Measurements from ENCODE around the gene ENPP6. TPM values are rescaled to one million over a fixed set of nuclear protein-coding genes. Genes with fewer than 3 reads are reported as not detected.

Gene ENPP6
- total RNA-seq (ENCODE audit: unreplicated experiment): not detected
- long read RNA-seq: 0 reads

GRCh38 chr4:184217634-184218033, at the start of gene ENPP6:
Gene ENPP6, minus strand, starts transcription at chr4:184217873. Its CDS starts 54 bp downstream, at chr4:184217819.
- Mint-ChIP-seq H3K9me3 (ENCODE audit: unreplicated experiment) (no peaks in the 10 kb centered on the region), H3K4me1 (ENCODE audit: low read depth, unreplicated experiment) (peaks cover 2% of the 10 kb centered on the region), H3K27ac (ENCODE audit: unreplicated experiment) (no peak within 1 kb of the TSS), H3K36me3 (ENCODE audit: unreplicated experiment) (no peaks in the 10 kb centered on the region), H3K4me3 (ENCODE audit: unreplicated experiment) (no peak within 1 kb of the TSS), H3K27me3 (ENCODE audit: unreplicated experiment) (no peaks in the 10 kb centered on the region)
- DNase-seq: no peak
- no peak for TF ChIP-seq CTCF (IDR thresholded peaks at IDR 0.05; ENCODE audit: partially characterized antibody, unreplicated experiment)

- H3K4me1 Mint-ChIP-seq (ENCODE audit: low read depth, unreplicated experiment): peaks cover 1% of the 10 kb centered on the region
- no peak for DNase-seq
- TF ChIP-seq CTCF (IDR thresholded peaks at IDR 0.05; ENCODE audit: partially characterized antibody, unreplicated experiment): no peak
Measured at GRCh38 chr4:184267206-184267608, 49.5 kb upstream of the ENPP6 start.

GRCh38 chr4:184265546-184266351, 48.1 kb upstream of the ENPP6 start:
- Mint-ChIP-seq H3K4me3 (ENCODE audit: unreplicated experiment) (no peak overlapping the region), H3K36me3 (ENCODE audit: unreplicated experiment) (no peaks in the 10 kb centered on the region), H3K9me3 (ENCODE audit: unreplicated experiment) (no peaks in the 10 kb centered on the region), H3K4me1 (ENCODE audit: low read depth, unreplicated experiment) (peaks cover 1% of the 10 kb centered on the region), H3K27ac (ENCODE audit: unreplicated experiment) (no peak overlapping the region), H3K27me3 (ENCODE audit: unreplicated experiment) (no peaks in the 10 kb centered on the region)
- no peak for TF ChIP-seq CTCF (IDR thresholded peaks at IDR 0.05; ENCODE audit: partially characterized antibody, unreplicated experiment)
- no peak for DNase-seq

More at GRCh38 chr4:184267206-184267608, 49.5 kb upstream of the ENPP6 start:
- no peaks in the 10 kb centered on the region for H3K9me3 Mint-ChIP-seq (ENCODE audit: unreplicated experiment)
- no peaks in the 10 kb centered on the region for H3K27me3 Mint-ChIP-seq (ENCODE audit: unreplicated experiment)
- H3K36me3 Mint-ChIP-seq (ENCODE audit: unreplicated experiment): no peaks in the 10 kb centered on the region
- H3K27ac Mint-ChIP-seq (ENCODE audit: unreplicated experiment): no peak overlapping the region
- H3K4me3 Mint-ChIP-seq (ENCODE audit: unreplicated experiment): no peak overlapping the region

GRCh38 chr4:184263910-184264732, 46.4 kb upstream of the ENPP6 start:
- H3K36me3 Mint-ChIP-seq (ENCODE audit: unreplicated experiment): no peaks in the 10 kb centered on the region
- H3K27me3 Mint-ChIP-seq (ENCODE audit: unreplicated experiment): no peaks in the 10 kb centered on the region
- H3K9me3 Mint-ChIP-seq (ENCODE audit: unreplicated experiment): no peaks in the 10 kb centered on the region
- peaks cover 1% of the 10 kb centered on the region for H3K4me1 Mint-ChIP-seq (ENCODE audit: low read depth, unreplicated experiment)
- peak; percentile 98 for TF ChIP-seq CTCF (IDR thresholded peaks at IDR 0.05; ENCODE audit: partially characterized antibody, unreplicated experiment)
- H3K4me3 Mint-ChIP-seq (ENCODE audit: unreplicated experiment): no peak overlapping the region
- H3K27ac Mint-ChIP-seq (ENCODE audit: unreplicated experiment): no peak overlapping the region
- DNase-seq: peak; percentile 95
